ENCODE measurements around the gene ARHGAP6.
"Not testable (repeated sequence)": the region's sequence is repeated elsewhere in the genome, so short reads cannot be mapped to it uniquely, and the experiment has no call there.

Gene ARHGAP6

GRCh38 chrX:11591723-11592346 lies 73.9 kb downstream of the ARHGAP6 start:
- no peak for TF ChIP-seq CTCF (conservative IDR thresholded peaks at IDR 0.05; ENCODE audit: low read length)
- DNase-seq (ENCODE audit: low read depth): no peak
- no peak overlapping the region for H3K4me3 ChIP-seq (ENCODE audit: low read length)

DNA sequence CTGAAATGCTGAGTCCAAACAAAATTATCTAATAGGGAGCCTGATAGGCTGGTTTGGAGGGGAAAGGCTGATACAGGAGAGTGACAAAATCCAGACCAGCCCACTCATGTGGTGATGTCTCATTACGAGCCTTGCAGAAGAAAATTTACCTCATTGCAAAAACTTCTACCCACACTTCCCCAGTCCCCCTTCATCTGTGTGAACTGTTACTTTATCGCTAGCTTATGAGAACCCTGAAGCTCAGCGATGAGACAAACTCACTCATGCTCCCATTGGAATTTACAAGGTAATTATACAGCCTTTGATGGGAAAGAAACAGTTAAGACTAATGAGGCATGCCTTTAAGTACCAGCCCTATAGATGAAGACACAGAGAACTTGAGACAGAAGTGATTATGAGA lies 76.1 kb downstream of the ARHGAP6 start:
- no peak for TF ChIP-seq CTCF (conservative IDR thresholded peaks at IDR 0.05; ENCODE audit: low read length)
- no peak overlapping the region for H3K4me3 ChIP-seq (ENCODE audit: low read length)
- no peak for DNase-seq (ENCODE audit: low read depth)

DNA sequence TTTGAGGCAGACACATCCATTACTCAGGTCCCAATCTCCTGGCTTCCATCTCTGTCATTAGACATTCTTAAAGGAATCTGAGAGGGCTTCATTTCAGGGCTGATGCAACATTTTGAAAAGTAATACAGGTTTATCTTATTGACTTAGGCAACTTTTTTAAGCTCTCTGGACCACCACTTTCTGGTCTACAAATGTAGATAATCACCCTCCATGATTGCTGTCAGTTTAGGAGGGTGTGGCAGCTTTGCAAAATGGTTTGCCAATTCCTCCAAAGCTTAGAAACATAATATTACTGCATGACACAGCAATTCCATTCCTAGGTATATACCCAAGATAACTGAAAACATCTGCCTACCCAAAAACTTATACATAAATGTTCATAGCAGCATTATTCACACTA lies 77.6 kb downstream of the ARHGAP6 start:
- H3K4me3 ChIP-seq (ENCODE audit: low read length): no peak overlapping the region
- no peak for TF ChIP-seq CTCF (conservative IDR thresholded peaks at IDR 0.05; ENCODE audit: low read length)
- DNase-seq (ENCODE audit: low read depth): no peak

DNA sequence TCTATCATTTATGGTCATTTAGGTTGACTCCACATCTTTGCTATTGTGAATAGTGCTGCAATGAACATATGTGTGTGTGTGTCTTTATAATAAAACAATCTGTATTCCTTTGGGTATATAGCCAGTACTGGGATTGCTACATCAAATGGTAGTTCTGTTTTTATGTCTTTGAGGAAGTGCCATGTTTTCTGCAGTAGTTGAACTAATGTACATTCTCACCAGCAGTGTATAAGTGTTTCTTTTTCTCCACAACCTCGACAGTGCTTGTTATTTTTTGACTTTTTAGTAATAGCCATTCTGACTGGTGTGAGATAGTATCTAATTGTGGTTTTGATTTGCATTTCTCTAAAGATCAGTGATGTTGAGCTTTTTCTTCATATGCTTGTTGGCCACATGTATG lies 80.5 kb downstream of the ARHGAP6 start:
- no peak for TF ChIP-seq CTCF (conservative IDR thresholded peaks at IDR 0.05; ENCODE audit: low read length)
- H3K4me3 ChIP-seq (ENCODE audit: low read length): no peak overlapping the region
- DNase-seq (ENCODE audit: low read depth): no peak

DNA sequence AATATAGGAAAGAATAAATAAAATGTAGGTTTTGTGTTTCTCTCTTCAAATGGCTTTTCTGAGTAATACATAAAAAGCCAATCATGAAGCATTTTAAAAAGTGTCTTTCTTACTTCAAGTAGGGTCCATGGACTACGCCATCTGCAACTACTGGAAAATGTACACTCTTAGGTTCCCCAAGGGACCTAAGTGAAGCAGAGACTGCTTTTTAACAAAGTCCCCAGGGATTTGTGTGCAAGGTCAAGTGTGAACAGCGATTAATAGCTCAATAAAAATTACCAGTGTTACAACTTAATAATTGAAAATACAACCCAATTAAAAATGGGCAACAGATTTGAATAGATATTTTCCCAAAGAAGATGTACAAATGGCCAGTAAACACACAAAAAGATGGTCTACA lies 84.9 kb downstream of the ARHGAP6 start:
- no peak overlapping the region for H3K4me3 ChIP-seq (ENCODE audit: low read length)
- DNase-seq (ENCODE audit: low read depth): no peak

DNA sequence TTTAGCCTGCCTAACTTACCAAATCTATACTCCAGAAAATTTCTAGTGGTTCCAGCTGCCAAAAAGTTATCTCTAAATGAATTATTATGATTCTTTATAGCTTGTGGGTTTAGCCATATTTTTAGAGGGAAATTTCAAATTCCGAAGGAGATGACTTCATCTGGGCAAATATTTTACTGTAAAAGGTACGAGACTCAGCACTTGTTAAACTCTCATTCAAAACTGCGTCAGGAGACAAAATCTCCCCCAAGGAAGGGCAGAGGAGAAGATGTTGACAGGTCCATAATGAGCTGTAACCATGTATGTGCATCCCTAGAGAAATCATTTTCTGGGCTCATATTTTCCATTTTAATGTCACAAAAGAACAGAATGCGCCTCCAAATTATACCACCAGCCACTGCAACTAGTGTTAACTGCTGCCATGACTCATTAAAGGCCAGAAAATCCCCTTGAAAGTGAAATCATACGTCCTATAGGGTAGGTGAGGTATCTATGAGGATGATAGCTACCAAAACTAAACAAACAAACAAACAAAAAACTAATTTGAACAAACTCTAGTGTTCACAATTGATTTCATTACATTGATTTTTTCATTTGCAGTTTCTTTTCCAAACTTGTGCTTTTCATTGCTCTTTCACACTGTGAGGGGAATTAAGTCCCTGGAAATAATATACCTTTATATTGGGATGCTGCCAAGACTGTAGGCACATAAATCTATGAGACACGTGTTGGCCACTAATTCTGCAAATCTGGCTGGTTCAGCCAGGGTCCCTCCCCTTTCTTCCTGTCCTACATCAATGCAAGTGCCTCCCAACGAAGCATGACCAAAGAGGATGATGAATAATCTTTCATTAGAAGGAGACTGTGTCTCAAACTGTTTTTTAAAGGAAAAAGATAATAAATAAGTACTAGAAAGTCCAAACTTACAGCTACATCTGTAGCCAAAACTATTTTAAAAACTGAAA lies 85.8 kb downstream of the ARHGAP6 start:
- no peak for DNase-seq (ENCODE audit: low read depth)
- H3K4me3 ChIP-seq (ENCODE audit: low read length): no peak overlapping the region
- TF ChIP-seq CTCF (conservative IDR thresholded peaks at IDR 0.05; ENCODE audit: low read length): no peak

More for the DNA sequence above, 84.9 kb downstream of the ARHGAP6 start:
- no peak for TF ChIP-seq CTCF (conservative IDR thresholded peaks at IDR 0.05; ENCODE audit: low read length)

- not testable (repeated sequence) for DNase-seq (ENCODE audit: low read depth); H3K4me3 ChIP-seq (ENCODE audit: low read length)
Measured at GRCh38 chrX:11578301-11578700, 87.4 kb downstream of the ARHGAP6 start.
